Right lobe of liver (tissue), 6 donors: ENCODE results near the gene PRPSAP2. TPM values are rescaled to one million over a fixed set of nuclear protein-coding genes. Genes with fewer than 3 reads are reported as not detected.

Source experiments
- ATAC-seq, 4 donors: fragments of 200-7000 bp; cut with Tn5 transposase; one replicate each; pipeline ENCODE4 v1.9.1; 2020; ENCODE audit warnings: mild to moderate bottlenecking in 4 of 4, moderate library complexity in 4 of 4
- DNase-seq, 3 donors: peaks; one replicate each; pipeline ENCODE4 v3.0.0-alpha.2; 2020
- H3K27ac ChIP-seq, 3 donors: fragments of 200-600 bp; one replicate each; pipeline ENCODE4 v1.8.0; 2022
- H3K27me3 ChIP-seq, 2 donors: fragments of 200-600 bp; one replicate each; pipeline ENCODE4 v1.8.0; 2022
- H3K36me3 ChIP-seq, 4 donors: fragments of 200-600 bp; sonication (generic) in 1 of 4; one replicate each; pipeline versions ENCODE4 v1.5.1 to v1.8.0; 2017 to 2022; ENCODE audit warnings: control low read depth in 1 of 4
- H3K4me1 ChIP-seq, 4 donors: fragments of 200-600 bp; sonication (generic) in 1 of 4; one replicate each; pipeline versions ENCODE4 v1.5.1 to v1.8.0; 2017 to 2022; ENCODE audit warnings: control low read depth in 1 of 4
- H3K4me3 ChIP-seq, 3 donors: fragments of 200-600 bp; one replicate each; pipeline ENCODE4 v1.8.0; 2022
- H3K9me3 ChIP-seq, 4 donors: fragments of 200-600 bp; sonication (generic) in 1 of 4; one replicate each; pipeline versions ENCODE4 v1.5.1 to v1.8.0; 2017 to 2022; ENCODE audit warnings: control low read depth in 1 of 4
- POLR2A ChIP-seq: fragments of 450-650 bp; IDR thresholded peaks from one replicate; pipeline ENCODE4 v1.6.1; 2017; ENCODE audit warnings: antibody characterized with exemption, mild to moderate bottlenecking
- WGBS: methylation state at CpG from one replicate; pipeline ENCODE4 v1.1.6; 2018; ENCODE audit warnings: low coverage, low lambda C conversion rate; ENCODE audit not compliant: insufficient coverage; ENCODE audit errors: missing lambda C conversion rate; 5-methylcytosine and 5-hydroxymethylcytosine counted together
- intact Hi-C, 2 donors: fragments of 100-400 bp; cut with DNase I; formaldehyde crosslinking; loops; one replicate each; pipeline versions ENCODE4 v1.11.2 to v1.14.1; 2022
- total RNA-seq, 6 experiments: library from RNA; depleted of rRNA in 2 of 6; stranded (reverse); fragments of >200 nt in 2 of 6; fragmentation: NEBNext Ultra II Directional in 3 of 6; extraction: Animal tissue kit (Norgen Biotek cat#: 25700) in 3 of 6; gene quantifications; one replicate each; pipeline versions ENCODE4 v1.1.0 to v1.2.4, GENCODE V29; 2016 to 2023
- TF ChIP-seq, protein P1 (sequence below), 4 donors: fragments of 200-600 bp in 3 of 4; fragments of 450-650 bp in 1 of 4; IDR thresholded peaks; one replicate each; pipeline versions ENCODE4 v1.5.1 to v1.8.0; 2016 to 2022; ENCODE audit warnings: antibody characterized with exemption in 4 of 4, mild to moderate bottlenecking in 2 of 4
- donor health status: DM: no; HTN: yes; CAD: no.
- donor health status: DM: no; HTN: no; CAD: no.
- donor health status: DM: no; HTN: no; CAD: no.
- donor health status: DM: no; HTN: yes; CAD: no.
- donor health status: DM: no; HTN: yes; CAD: no.

PRPSAP2 gene
- total RNA-seq, 6 experiments from 2014 or later = 15.8 to 19.7 (median 16.6) TPM

DNA sequence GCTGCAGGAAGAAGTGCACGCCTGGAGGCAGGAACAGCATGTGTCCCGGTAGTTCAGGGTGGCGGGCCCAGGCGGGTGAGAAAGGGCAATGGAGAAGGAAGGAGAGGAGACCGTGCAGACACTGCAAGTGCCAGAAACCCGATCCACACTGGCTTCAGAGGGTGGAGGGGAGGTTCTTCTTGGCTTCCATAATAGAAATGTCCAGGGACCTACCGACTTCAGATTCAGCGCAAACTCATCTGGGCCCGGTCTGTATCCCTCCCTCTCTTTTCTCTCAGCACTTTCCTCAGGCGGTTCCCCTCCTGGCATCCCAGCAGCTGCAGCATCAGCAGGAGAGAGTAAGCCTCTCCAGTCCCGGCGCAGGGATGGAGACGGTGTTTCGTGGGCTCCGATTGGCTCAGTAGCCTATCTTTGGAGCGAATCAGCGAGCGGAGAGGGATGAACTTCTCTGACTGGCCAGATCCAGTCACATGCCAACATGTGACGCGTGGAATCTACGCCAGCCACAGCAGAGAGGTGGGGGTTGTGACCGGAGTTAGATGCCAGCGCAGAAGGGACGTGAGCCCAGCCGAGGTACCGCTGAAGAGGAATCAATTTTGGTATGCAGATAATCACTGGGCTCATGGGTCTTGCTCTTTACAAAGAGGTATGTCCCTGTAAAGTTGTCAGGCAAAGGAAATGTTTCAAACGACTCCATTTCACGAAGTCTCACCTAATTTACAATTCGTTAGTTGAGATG, 1.9 kb upstream of the PRPSAP2 start:
- H3K36me3 ChIP-seq = no peaks in the 10 kb centered on the region
- H3K9me3 ChIP-seq = no peaks in the 10 kb centered on the region
- H3K4me1 ChIP-seq = peaks cover 0 to 25% (median 6%) of the 10 kb centered on the region in 4 donors
- ATAC-seq (peak; percentile 81 to 88 (median 84)), DNase-seq (peak; percentile 89 to 93 (median 90))
- peak; percentile 59 for TF ChIP-seq POLR2A
- TF ChIP-seq, protein P1, sequence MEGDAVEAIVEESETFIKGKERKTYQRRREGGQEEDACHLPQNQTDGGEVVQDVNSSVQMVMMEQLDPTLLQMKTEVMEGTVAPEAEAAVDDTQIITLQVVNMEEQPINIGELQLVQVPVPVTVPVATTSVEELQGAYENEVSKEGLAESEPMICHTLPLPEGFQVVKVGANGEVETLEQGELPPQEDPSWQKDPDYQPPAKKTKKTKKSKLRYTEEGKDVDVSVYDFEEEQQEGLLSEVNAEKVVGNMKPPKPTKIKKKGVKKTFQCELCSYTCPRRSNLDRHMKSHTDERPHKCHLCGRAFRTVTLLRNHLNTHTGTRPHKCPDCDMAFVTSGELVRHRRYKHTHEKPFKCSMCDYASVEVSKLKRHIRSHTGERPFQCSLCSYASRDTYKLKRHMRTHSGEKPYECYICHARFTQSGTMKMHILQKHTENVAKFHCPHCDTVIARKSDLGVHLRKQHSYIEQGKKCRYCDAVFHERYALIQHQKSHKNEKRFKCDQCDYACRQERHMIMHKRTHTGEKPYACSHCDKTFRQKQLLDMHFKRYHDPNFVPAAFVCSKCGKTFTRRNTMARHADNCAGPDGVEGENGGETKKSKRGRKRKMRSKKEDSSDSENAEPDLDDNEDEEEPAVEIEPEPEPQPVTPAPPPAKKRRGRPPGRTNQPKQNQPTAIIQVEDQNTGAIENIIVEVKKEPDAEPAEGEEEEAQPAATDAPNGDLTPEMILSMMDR (IDR thresholded peaks at IDR 0.05) = no peak
- peak overlapping the region; percentile 39 to 53 (median 50) for H3K4me3 ChIP-seq
- peak overlapping the region; percentile 36 to 75 (median 63) for H3K27ac ChIP-seq
- WGBS = 7% methylated on average over 23 of the region's 29 CpGs
- H3K27me3 ChIP-seq = no peaks in the 10 kb centered on the region
- intact Hi-C loops = no loop called here

DNA sequence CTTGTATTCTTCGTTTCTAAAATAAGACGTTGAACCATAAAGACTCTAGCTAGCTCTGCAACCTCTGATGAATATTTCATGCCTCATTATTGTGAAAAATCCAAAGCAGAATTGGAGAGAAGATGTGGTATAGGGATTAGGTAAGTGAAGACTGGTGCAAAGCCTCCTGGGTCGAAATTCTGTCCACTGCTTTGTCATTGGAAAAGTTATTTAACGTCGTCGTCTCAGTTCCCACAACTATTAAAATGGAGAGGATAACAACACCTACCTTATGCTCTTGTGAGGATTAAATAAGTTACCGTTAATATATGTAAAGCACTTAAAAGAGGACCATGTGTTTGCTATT, 1.4 kb upstream of the PRPSAP2 start:
- no peak for TF ChIP-seq POLR2A
- TF ChIP-seq, protein P1 (IDR thresholded peaks at IDR 0.05) = no peak
- Histone ChIP-seq H3K36me3 (no peaks in the 10 kb centered on the region), H3K4me1 (peaks cover 0 to 25% (median 6%) of the 10 kb centered on the region in 4 donors), H3K9me3 (no peaks in the 10 kb centered on the region), H3K27ac (peak overlapping the region; percentile 36 to 75 (median 63)), H3K4me3 (peak overlapping the region; percentile 39 to 53 (median 50)), H3K27me3 (no peaks in the 10 kb centered on the region)
- DNase-seq (no peak), ATAC-seq (no peak)
- intact Hi-C loops = no loop called here
- WGBS = 8% methylated on average over 7 of the region's 7 CpGs

DNA sequence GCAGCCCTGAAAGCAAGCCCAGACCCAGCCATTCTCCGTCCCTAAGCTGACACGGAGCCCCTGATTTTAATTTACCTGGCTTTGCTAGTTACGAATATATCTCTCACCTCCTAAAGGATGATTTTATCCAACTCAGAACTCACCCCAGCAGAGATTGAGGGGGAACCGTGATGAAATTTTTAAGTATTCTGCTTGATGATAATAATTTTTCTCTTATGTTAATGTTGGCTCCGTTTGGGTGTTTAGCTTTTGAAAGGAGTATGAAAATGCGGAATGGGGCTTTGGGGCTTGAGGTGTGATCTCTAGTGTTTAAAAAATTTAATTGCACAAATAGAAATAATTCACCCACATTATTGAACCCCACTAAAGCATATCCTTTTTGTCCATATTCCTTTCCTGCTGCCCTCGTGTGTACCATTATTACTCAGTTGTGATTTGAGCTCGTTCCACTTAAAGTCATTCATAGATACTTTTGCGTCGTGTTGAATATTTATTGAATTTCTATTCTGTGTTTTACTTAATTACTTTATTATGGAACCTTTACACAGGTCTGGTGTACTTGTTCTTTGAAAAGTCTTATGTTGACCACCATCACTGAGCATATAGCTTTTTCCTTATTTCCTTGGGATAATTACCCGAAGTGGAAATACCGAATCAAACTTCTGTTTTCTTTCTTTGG, 775 bp downstream of the PRPSAP2 start:
- TF ChIP-seq POLR2A = no peak
- TF ChIP-seq, protein P1 (IDR thresholded peaks at IDR 0.05) = no peak
- H3K27ac ChIP-seq = peak overlapping the region; percentile 85 to 93 (median 88)
- H3K9me3 ChIP-seq = no peaks in the 10 kb centered on the region
- WGBS = 7% methylated on average over 12 of the region's 12 CpGs
- no peaks in the 10 kb centered on the region for H3K27me3 ChIP-seq
- ATAC-seq = no peak
- H3K36me3 ChIP-seq = no peaks in the 10 kb centered on the region
- peak overlapping the region; percentile 96 to 97 (median 97) for H3K4me3 ChIP-seq
- DNase-seq = no peak
- peaks cover 0 to 25% (median 6%) of the 10 kb centered on the region in 4 donors for H3K4me1 ChIP-seq
- intact Hi-C loops = no loop called here

DNA sequence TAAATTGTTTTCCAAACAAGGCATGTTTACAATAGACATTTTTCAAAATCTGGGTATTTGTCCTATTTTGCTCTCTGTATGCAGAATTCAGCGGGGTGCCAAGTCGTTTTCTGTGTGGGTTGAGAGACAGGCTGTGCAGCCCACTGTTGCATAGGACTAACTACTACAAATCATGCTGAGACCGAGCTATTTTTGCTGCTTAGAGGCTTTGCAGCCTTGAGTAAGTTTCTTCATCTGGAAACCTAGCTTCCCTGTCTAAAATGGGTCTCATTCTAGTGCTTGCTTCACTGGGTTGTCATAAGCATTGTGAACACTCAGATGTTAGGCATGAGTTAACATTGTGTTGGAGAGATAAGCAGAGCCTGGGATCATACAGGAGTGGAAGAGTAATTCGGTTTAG, 1.3 kb downstream of the PRPSAP2 start:
- Histone ChIP-seq H3K9me3 (no peaks in the 10 kb centered on the region), H3K4me1 (peaks cover 0 to 25% (median 6%) of the 10 kb centered on the region in 4 donors), H3K4me3 (peak overlapping the region in 2 of 3 donors; percentile 96 to 97), H3K27me3 (no peaks in the 10 kb centered on the region), H3K36me3 (no peaks in the 10 kb centered on the region), H3K27ac (no peak overlapping the region)
- ATAC-seq (no peak), DNase-seq (no peak)
- 17% methylated on average over 4 of the region's 4 CpGs for WGBS
- intact Hi-C loops = no loop called here
- no peak for TF ChIP-seq POLR2A
- TF ChIP-seq, protein P1 (IDR thresholded peaks at IDR 0.05) = no peak
